Body of pancreas (tissue), 4 donors: ENCODE results near the gene ARHGAP12. TPM values are rescaled to one million over a fixed set of nuclear protein-coding genes. Genes with fewer than 3 reads are reported as not detected.
"Not testable (repeated sequence)": the region's sequence is repeated elsewhere in the genome, so short reads cannot be mapped to it uniquely, and the experiment has no call there.

ENCODE experiments used
- ATAC-seq: fragments of 150-250 bp; one replicate; pipeline ENCODE4 v1.9.1; 2016
- DNase-seq, 4 donors: peaks; one replicate each; pipeline ENCODE4 v3.0.0-alpha.2; 2019
- H3K27ac ChIP-seq, 4 donors: fragments of 200-600 bp; sonication (generic); 1 replicate in 3 of 4; 2 replicates in 1 of 4; pipeline versions ENCODE4 v1.5.1 to v1.6.1; 2016 to 2019; ENCODE audit warnings: mild to moderate bottlenecking in 1 of 4, mixed read lengths in 1 of 4, moderate library complexity in 1 of 4
- H3K27me3 ChIP-seq, 2 donors: fragments of 200-600 bp; sonication (generic); one replicate each; pipeline ENCODE4 v1.6.0; 2016; ENCODE audit warnings: mild to moderate bottlenecking in 1 of 2
- H3K36me3 ChIP-seq, 2 donors: fragments of 200-600 bp; sonication (generic); replicated peaks in 1 of 2; 2 replicates each; pipeline ENCODE4 v1.5.1; 2016; ENCODE audit warnings: low read depth in 2 of 2; ENCODE audit not compliant: insufficient read depth in 1 of 2
- H3K4me1 ChIP-seq: fragments of 200-600 bp; sonication (generic); one replicate; pipeline ENCODE4 v1.6.0; 2016
- H3K4me3 ChIP-seq, 2 donors: fragments of 200-600 bp; sonication (generic); 1 replicate in 1 of 2; 2 replicates in 1 of 2; pipeline ENCODE4 v1.5.1; 2016 to 2019
- H3K9me3 ChIP-seq, 3 donors: fragments of 200-600 bp; sonication (generic); 1 replicate in 2 of 3; 2 replicates in 1 of 3; pipeline ENCODE4 v1.5.1; 2016
- POLR2A ChIP-seq, 3 donors: fragments of 450-650 bp; IDR thresholded peaks; one replicate each; pipeline ENCODE4 v1.6.1; 2016; ENCODE audit warnings: antibody characterized with exemption in 3 of 3, mild to moderate bottlenecking in 2 of 3
- WGBS, 2 donors: methylation state at CpG; one replicate each; pipeline ENCODE4 v1.1.5; 2017; 5-methylcytosine and 5-hydroxymethylcytosine counted together
- intact Hi-C: fragments of 100-400 bp; cut with DNase I; formaldehyde crosslinking; loops from one replicate; pipeline ENCODE4 v1.15.1; 2023
- total RNA-seq, 2 donors: library from RNA; depleted of rRNA; stranded (reverse); fragments of >200 nt; gene quantifications; one replicate each; pipeline ENCODE4 v1.1.0, GENCODE V29; 2016
- TF ChIP-seq, protein P1 (sequence below), 7 experiments: fragments of 450-650 bp in 4 of 7; fragments of 200-600 bp in 3 of 7; sonication (generic) in 3 of 7; IDR thresholded peaks; one replicate each; pipeline ENCODE4 v1.5.1; 2016 to 2019; ENCODE audit warnings: antibody characterized with exemption in 7 of 7

ARHGAP12 gene
- total RNA-seq, 2 donors from 2014 or later, result 34.3 to 39.4 TPM

- H3K27ac ChIP-seq, result no peak overlapping the region
- no peaks in the 10 kb centered on the region for H3K9me3 ChIP-seq
- H3K4me3 ChIP-seq, result no peak overlapping the region
- DNase-seq, result no peak
- TF ChIP-seq, protein P1, sequence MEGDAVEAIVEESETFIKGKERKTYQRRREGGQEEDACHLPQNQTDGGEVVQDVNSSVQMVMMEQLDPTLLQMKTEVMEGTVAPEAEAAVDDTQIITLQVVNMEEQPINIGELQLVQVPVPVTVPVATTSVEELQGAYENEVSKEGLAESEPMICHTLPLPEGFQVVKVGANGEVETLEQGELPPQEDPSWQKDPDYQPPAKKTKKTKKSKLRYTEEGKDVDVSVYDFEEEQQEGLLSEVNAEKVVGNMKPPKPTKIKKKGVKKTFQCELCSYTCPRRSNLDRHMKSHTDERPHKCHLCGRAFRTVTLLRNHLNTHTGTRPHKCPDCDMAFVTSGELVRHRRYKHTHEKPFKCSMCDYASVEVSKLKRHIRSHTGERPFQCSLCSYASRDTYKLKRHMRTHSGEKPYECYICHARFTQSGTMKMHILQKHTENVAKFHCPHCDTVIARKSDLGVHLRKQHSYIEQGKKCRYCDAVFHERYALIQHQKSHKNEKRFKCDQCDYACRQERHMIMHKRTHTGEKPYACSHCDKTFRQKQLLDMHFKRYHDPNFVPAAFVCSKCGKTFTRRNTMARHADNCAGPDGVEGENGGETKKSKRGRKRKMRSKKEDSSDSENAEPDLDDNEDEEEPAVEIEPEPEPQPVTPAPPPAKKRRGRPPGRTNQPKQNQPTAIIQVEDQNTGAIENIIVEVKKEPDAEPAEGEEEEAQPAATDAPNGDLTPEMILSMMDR (IDR thresholded peaks at IDR 0.05), result no peak
- no peak for TF ChIP-seq POLR2A (IDR thresholded peaks at IDR 0.05)
- H3K4me1 ChIP-seq, result peaks cover 16% of the 10 kb centered on the region
- no peaks in the 10 kb centered on the region for H3K36me3 ChIP-seq
- no peak for ATAC-seq
- H3K27me3 ChIP-seq, result no peaks in the 10 kb centered on the region
- WGBS, 2 donors, result 17 to 22% methylated on average over 1 of the region's 1 CpG
- intact Hi-C loops, result no loop called here
Measured at GRCh38 chr10:31905586-31905985, 23.0 kb downstream of the ARHGAP12 start.

DNA sequence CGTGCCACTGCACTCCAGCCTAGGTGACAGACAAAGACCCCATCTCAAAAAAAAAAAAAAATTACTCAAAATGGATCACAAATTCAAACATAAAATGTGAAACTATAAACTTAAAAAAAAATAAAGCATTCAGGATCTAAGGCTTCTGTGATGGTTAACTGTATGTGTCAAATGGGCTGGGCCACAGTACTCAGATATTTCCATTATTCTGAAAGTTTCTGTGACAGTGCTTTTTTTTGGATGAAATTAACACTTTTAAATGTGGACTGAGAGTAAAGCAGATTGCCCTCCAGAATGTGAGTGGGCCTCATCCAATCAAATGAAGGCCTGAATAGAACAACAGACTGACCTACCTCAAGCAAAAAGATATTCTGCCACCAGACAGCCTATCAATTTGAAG lies 26.0 kb downstream of the ARHGAP12 start:
- H3K9me3 ChIP-seq, result no peaks in the 10 kb centered on the region
- H3K27ac ChIP-seq, result no peak overlapping the region
- H3K36me3 ChIP-seq, result no peaks in the 10 kb centered on the region
- DNase-seq, result no peak
- WGBS, 2 donors, result 88 to 93% methylated on average over 1 of the region's 1 CpG
- no peak overlapping the region for H3K4me3 ChIP-seq
- intact Hi-C loops, result no loop called here
- no peak for TF ChIP-seq POLR2A (IDR thresholded peaks at IDR 0.05)
- TF ChIP-seq, protein P1 (IDR thresholded peaks at IDR 0.05), result no peak
- ATAC-seq, result no peak
- H3K27me3 ChIP-seq, result no peaks in the 10 kb centered on the region
- H3K4me1 ChIP-seq, result peaks cover 12% of the 10 kb centered on the region

DNA sequence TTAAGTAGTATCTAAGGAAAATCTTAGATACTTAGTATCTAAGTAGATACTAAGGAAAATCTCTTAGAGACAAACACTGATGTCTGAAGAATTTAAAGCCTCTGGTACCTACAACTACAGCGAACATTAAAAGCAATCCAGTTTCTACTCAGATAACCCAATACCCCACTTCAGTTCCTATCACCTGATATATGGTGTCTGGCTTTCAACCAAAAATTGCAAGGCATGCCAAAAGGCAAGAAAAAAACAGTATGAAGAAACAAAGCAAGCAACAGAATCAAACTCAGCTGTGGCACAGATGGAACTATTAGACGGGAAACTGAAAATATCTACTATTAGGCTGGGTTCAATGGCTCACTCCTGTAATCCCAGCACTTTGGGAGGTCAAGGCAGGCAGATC lies 31.1 kb downstream of the ARHGAP12 start:
- 28 to 34% methylated on average over 2 of the region's 2 CpGs for WGBS, 2 donors
- intact Hi-C loops, result no loop called here
- TF ChIP-seq, protein P1 (IDR thresholded peaks at IDR 0.05), result no peak
- TF ChIP-seq POLR2A (IDR thresholded peaks at IDR 0.05), result no peak
- no peak overlapping the region for H3K4me3 ChIP-seq
- no peaks in the 10 kb centered on the region for H3K36me3 ChIP-seq
- ATAC-seq (no peak), DNase-seq (no peak)
- no peaks in the 10 kb centered on the region for H3K9me3 ChIP-seq
- peak overlapping the region in 1 of 4 donors; percentile 16 for H3K27ac ChIP-seq
- peaks cover 18% of the 10 kb centered on the region for H3K4me1 ChIP-seq
- H3K27me3 ChIP-seq, result no peaks in the 10 kb centered on the region

DNA sequence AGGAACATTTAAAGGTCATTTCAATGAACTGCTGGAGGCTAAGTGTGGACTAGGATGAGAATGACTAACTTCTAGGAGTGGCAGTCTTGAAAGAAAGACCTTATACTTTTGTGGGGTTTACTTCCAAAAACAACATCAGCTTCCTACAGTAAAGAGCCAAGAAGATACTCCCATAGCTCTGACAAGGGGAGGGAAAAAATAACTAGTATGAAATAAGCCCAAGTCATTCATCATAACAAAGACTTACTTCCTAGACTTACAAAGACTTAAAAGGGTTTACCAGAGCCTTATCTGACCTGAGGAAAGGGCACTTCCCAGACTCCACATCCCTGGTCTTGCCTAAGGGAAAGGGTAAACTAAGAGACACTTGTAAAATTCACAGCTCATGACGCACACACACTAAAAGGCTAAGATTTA lies 31.7 kb downstream of the ARHGAP12 start:
- peak overlapping the region in 1 of 4 donors; percentile 16 for H3K27ac ChIP-seq
- no peaks in the 10 kb centered on the region for H3K36me3 ChIP-seq
- WGBS, 2 donors, result 89 to 94% methylated on average over 1 of the region's 1 CpG
- no peaks in the 10 kb centered on the region for H3K9me3 ChIP-seq
- H3K4me1 ChIP-seq, result peaks cover 18% of the 10 kb centered on the region
- H3K4me3 ChIP-seq, result no peak overlapping the region
- no peak for ATAC-seq
- TF ChIP-seq, protein P1 (IDR thresholded peaks at IDR 0.05), result no peak
- no peak for TF ChIP-seq POLR2A (IDR thresholded peaks at IDR 0.05)
- no peak for DNase-seq
- no peaks in the 10 kb centered on the region for H3K27me3 ChIP-seq
- intact Hi-C loops, result no loop called here

- WGBS, 2 donors, result 96 to 97% methylated on average over 6 of the region's 6 CpGs
- ATAC-seq, intact Hi-C loops, DNase-seq, H3K4me3 ChIP-seq, H3K27me3 ChIP-seq, H3K36me3 ChIP-seq, H3K9me3 ChIP-seq, H3K27ac ChIP-seq: not testable (repeated sequence)
- H3K4me1 ChIP-seq, result peaks cover 18% of the 10 kb centered on the region
Measured at GRCh38 chr10:31895722-31896121, 32.9 kb downstream of the ARHGAP12 start.
